Gastrocnemius medialis (tissue), 4 donors: ENCODE measurements around the gene SFTPA1.

Source experiments
- CTCF ChIP-seq, 5 experiments: fragments of 450-650 bp in 3 of 5; fragments of 200-600 bp in 2 of 5; sonication (generic) in 2 of 5; IDR thresholded peaks in 4 of 5; conservative IDR thresholded peaks in 1 of 5; 1 replicate in 4 of 5; 2 replicates in 1 of 5; pipeline ENCODE4 v1.5.1; 2016 to 2019; ENCODE audit warnings: antibody characterized with exemption in 5 of 5, mild to moderate bottlenecking in 3 of 5, moderate library complexity in 3 of 5
- POLR2A ChIP-seq, 2 donors: fragments of 450-650 bp; IDR thresholded peaks; one replicate each; pipeline ENCODE4 v1.6.1; 2017; ENCODE audit warnings: antibody characterized with exemption in 2 of 2, mild to moderate bottlenecking in 2 of 2, moderate library complexity in 2 of 2

DNA sequence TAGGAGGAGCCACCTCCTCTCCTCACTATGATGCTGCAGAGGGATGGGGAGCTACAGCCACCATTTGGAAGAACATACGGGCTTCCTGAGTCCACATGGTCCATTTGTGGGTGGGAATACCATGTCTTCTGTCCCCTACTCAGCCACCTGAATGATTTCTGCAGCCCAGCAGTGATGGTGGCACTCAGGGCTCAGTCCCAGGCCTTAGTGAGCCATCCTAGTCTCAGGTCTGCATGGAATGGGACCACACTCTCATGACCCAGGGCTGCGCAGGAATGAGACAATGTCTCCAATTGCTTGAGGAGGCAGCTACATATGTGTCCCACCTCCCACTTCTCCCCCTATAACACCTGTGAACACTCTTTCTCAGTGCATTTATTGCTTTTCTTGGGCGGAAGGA lies 4.8 kb downstream of the SFTPA1 start:
- TF ChIP-seq CTCF (IDR thresholded peaks at IDR 0.05 in 4 of 5, conservative IDR thresholded peaks at IDR 0.05 in 1 of 5): no peak
- TF ChIP-seq POLR2A (IDR thresholded peaks at IDR 0.05): no peak
